CD14-positive monocyte (primary cell): ENCODE measurements around the gene INS. TPM values are rescaled to one million over a fixed set of nuclear protein-coding genes. Genes with fewer than 3 reads are reported as not detected.
A peak's percentile ranks its signal among the peaks of the same experiment; 100 is the strongest.

Experiments
- DNase-seq, 3 donors: peaks; one replicate each; pipeline ENCODE4 v3.0.0-alpha.2; 2011 to 2022
- H2AFZ ChIP-seq: 2 replicates; pipeline ENCODE4 v1.6.0; 2012; ENCODE audit warnings: mild to moderate bottlenecking, low read depth, low read length, inconsistent platforms; ENCODE audit not compliant: insufficient read depth, poor library complexity, severe bottlenecking
- H3K27ac ChIP-seq, 2 donors: 1 replicate in 1 of 2; 2 replicates in 1 of 2; pipeline ENCODE4 v1.5.1; 2012 to 2013; ENCODE audit warnings: low read length in 2 of 2, control low read depth in 1 of 2, inconsistent platforms in 1 of 2, low read depth in 1 of 2, mild to moderate bottlenecking in 1 of 2
- H3K27me3 ChIP-seq, 2 donors: one replicate each; pipeline versions ENCODE4 v1.6.0 to v1.6.1; 2011 to 2013; ENCODE audit warnings: low read length in 2 of 2; ENCODE audit not compliant: control insufficient read depth in 2 of 2, insufficient read depth in 2 of 2
- H3K36me3 ChIP-seq, 2 donors: replicated peaks in 1 of 2; 1 replicate in 1 of 2; 2 replicates in 1 of 2; pipeline versions ENCODE4 v1.5.1 to v1.6.1; 2012 to 2013; ENCODE audit warnings: low read length in 2 of 2, control low read depth in 1 of 2, inconsistent platforms in 1 of 2, mild to moderate bottlenecking in 1 of 2; ENCODE audit not compliant: insufficient read depth in 2 of 2, control insufficient read depth in 1 of 2
- H3K4me1 ChIP-seq, 2 donors: 1 replicate in 1 of 2; 2 replicates in 1 of 2; pipeline versions ENCODE4 v1.5.1 to v1.6.1; 2012 to 2013; ENCODE audit warnings: low read length in 2 of 2, control low read depth in 1 of 2, inconsistent platforms in 1 of 2, mild to moderate bottlenecking in 1 of 2, moderate library complexity in 1 of 2; ENCODE audit not compliant: insufficient read depth in 2 of 2, control insufficient read depth in 1 of 2
- H3K4me2 ChIP-seq: replicated peaks from 2 replicates; pipeline ENCODE3; 2012; ENCODE audit warnings: low read length, moderate library complexity, mild to moderate bottlenecking; ENCODE audit not compliant: poor library complexity, severe bottlenecking; ENCODE audit errors: extremely low read depth
- H3K4me3 ChIP-seq, 3 experiments: fragments of 200-600 bp in 1 of 3; sonication (generic) in 1 of 3; replicated peaks in 1 of 3; 1 replicate in 2 of 3; 2 replicates in 1 of 3; pipeline ENCODE4 v1.5.1; 2011 to 2013; ENCODE audit warnings: low read length in 3 of 3, mild to moderate bottlenecking in 3 of 3, control low read depth in 2 of 3, low read depth in 2 of 3, inconsistent platforms in 1 of 3, moderate library complexity in 1 of 3
- H3K79me2 ChIP-seq: 2 replicates; pipeline ENCODE4 v1.6.0; 2012; ENCODE audit warnings: mild to moderate bottlenecking, control low read depth, inconsistent platforms, low read length, moderate library complexity; ENCODE audit not compliant: insufficient read depth
- H3K9ac ChIP-seq: 2 replicates; pipeline ENCODE4 v1.6.0; 2017; ENCODE audit warnings: low read length, mild to moderate bottlenecking; ENCODE audit not compliant: insufficient read depth, poor library complexity, severe bottlenecking
- H3K9me3 ChIP-seq, 2 donors: replicated peaks in 1 of 2; 1 replicate in 1 of 2; 2 replicates in 1 of 2; pipeline versions ENCODE4 v1.5.1 to v1.6.1; 2012 to 2013; ENCODE audit warnings: low read length in 2 of 2, control low read depth in 1 of 2; ENCODE audit not compliant: control insufficient read depth in 1 of 2, insufficient read depth in 1 of 2
- H4K20me1 ChIP-seq: 2 replicates; pipeline ENCODE4 v1.6.0; 2012; ENCODE audit warnings: mild to moderate bottlenecking, low read length, control low read depth, moderate library complexity; ENCODE audit not compliant: insufficient read depth
- H3K27ac Mint-ChIP-seq, 7 donors: one replicate each; pipeline ENCODE4 v1.8.0; 2020; ENCODE audit warnings: mild to moderate bottlenecking in 7 of 7, mixed read lengths in 7 of 7, moderate library complexity in 6 of 7, inconsistent platforms in 2 of 7
- H3K27me3 Mint-ChIP-seq, 3 donors: one replicate each; pipeline ENCODE4 v1.8.0; 2021 to 2022; ENCODE audit warnings: low read depth in 3 of 3, mild to moderate bottlenecking in 3 of 3, mixed read lengths in 3 of 3, moderate library complexity in 3 of 3, inconsistent platforms in 1 of 3
- H3K36me3 Mint-ChIP-seq, 2 donors: one replicate each; pipeline ENCODE4 v1.8.0; 2020; ENCODE audit warnings: mixed read lengths in 2 of 2, inconsistent platforms in 1 of 2, mild to moderate bottlenecking in 1 of 2
- H3K4me1 Mint-ChIP-seq: one replicate; pipeline ENCODE4 v1.8.0; 2020; ENCODE audit warnings: mild to moderate bottlenecking, mixed read lengths
- H3K4me3 Mint-ChIP-seq, 2 donors: one replicate each; pipeline ENCODE4 v1.8.0; 2020; ENCODE audit warnings: mild to moderate bottlenecking in 2 of 2, mixed read lengths in 2 of 2, moderate library complexity in 1 of 2
- H3K9me3 Mint-ChIP-seq, 7 donors: one replicate each; pipeline ENCODE4 v1.8.0; 2020 to 2022; ENCODE audit warnings: mixed read lengths in 7 of 7, mild to moderate bottlenecking in 6 of 7, moderate library complexity in 6 of 7, inconsistent platforms in 2 of 7
- CTCF ChIP-seq: fragments of 200-600 bp; IDR thresholded peaks from one replicate; pipeline ENCODE4 v1.8.0; 2022; ENCODE audit warnings: antibody characterized with exemption, mild to moderate bottlenecking
- WGBS: methylation state at CpG from one replicate; pipeline ENCODE4 v1.1.5; 2013; ENCODE audit warnings: missing lambda C conversion rate; ENCODE audit not compliant: insufficient coverage; 5-methylcytosine and 5-hydroxymethylcytosine counted together
- intact Hi-C, 2 donors: fragments of 100-400 bp; cut with micrococcal nuclease; formaldehyde crosslinking; loops; one replicate each; pipeline versions ENCODE4 v1.15.0 to v1.15.1; 2023
- polyA plus RNA-seq, 3 donors: library from polyadenylated mRNA; depleted of rRNA in 1 of 3; unstranded in 2 of 3; stranded (reverse) in 1 of 3; fragments of 300-500 nt in 2 of 3; fragments of >200 nt in 1 of 3; fragmentation: Illumina TruSeq in 2 of 3; gene quantifications; 1 replicate in 2 of 3; 2 replicates in 1 of 3; pipeline ENCODE4 v1.2.3, GENCODE V29; 2012 to 2021

Gene INS
- polyA plus RNA-seq, 3 donors, result not detected

- H3K4me1 ChIP-seq, result peaks cover 5 to 7% of the 10 kb centered on the region in 2 donors
- no peak for DNase-seq
- no peak overlapping the region for H3K9ac ChIP-seq
- no peak overlapping the region for H3K4me3 ChIP-seq
- H3K4me2 ChIP-seq, result no peak overlapping the region
- H3K9me3 Mint-ChIP-seq, result peaks cover 0 to 9% (median 2%) of the 10 kb centered on the region in 7 donors
- H3K27ac Mint-ChIP-seq, result no peak overlapping the region
- intact Hi-C loops, result loop anchor here in 1 of 2 donors (5.0 kb wide), 1 partner anchor 315 kb away; the partner anchor contains the start of gene SYT8
- peak overlapping the region in 1 of 2 donors; percentile 68 for H3K4me3 Mint-ChIP-seq
- H3K79me2 ChIP-seq, result no peaks in the 10 kb centered on the region
- no peaks in the 10 kb centered on the region for H3K36me3 ChIP-seq
- no peak overlapping the region for H2AFZ ChIP-seq
- WGBS, result 51% methylated on average over 8 of the region's 11 CpGs
- no peaks in the 10 kb centered on the region for H4K20me1 ChIP-seq
- peaks cover 17 to 84% of the 10 kb centered on the region in 2 donors for H3K27me3 ChIP-seq
- TF ChIP-seq CTCF, result no peak
- no peak overlapping the region for H3K27ac ChIP-seq
- peaks cover 75 to 89% (median 81%) of the 10 kb centered on the region in 3 donors for H3K27me3 Mint-ChIP-seq
- no peaks in the 10 kb centered on the region for H3K36me3 Mint-ChIP-seq
- peaks cover 7% of the 10 kb centered on the region for H3K4me1 Mint-ChIP-seq
- H3K9me3 ChIP-seq, result peaks cover 0 to 8% of the 10 kb centered on the region in 2 donors
These were observed 13.6 kb downstream of the INS start for GRCh38 chr11:2147391-2147790.

GRCh38 chr11:2146051-2146450 lies 15.0 kb downstream of the INS start:
- TF ChIP-seq CTCF, result no peak
- WGBS, result 15% methylated on average over 8 of the region's 19 CpGs
- H3K9me3 ChIP-seq, result peaks cover 0 to 16% of the 10 kb centered on the region in 2 donors
- Mint-ChIP-seq H3K27me3 (peaks cover 84 to 99% (median 94%) of the 10 kb centered on the region in 3 donors), H3K36me3 (no peaks in the 10 kb centered on the region), H3K27ac (no peak overlapping the region), H3K4me3 (peak overlapping the region in 1 of 2 donors; percentile 66), H3K4me1 (no peaks in the 10 kb centered on the region), H3K9me3 (peaks cover 0 to 9% (median 4%) of the 10 kb centered on the region in 7 donors)
- no peaks in the 10 kb centered on the region for H4K20me1 ChIP-seq
- no peak for DNase-seq
- H3K4me2 ChIP-seq, result no peak overlapping the region
- no peaks in the 10 kb centered on the region for H3K4me1 ChIP-seq
- intact Hi-C loops, result loop anchor here in 1 of 2 donors (5.0 kb wide), 1 partner anchor 314 kb away; the partner anchor contains the start of gene SYT8
- H3K27me3 ChIP-seq, result peaks cover 30 to 94% of the 10 kb centered on the region in 2 donors
- H3K79me2 ChIP-seq, result no peaks in the 10 kb centered on the region
- no peak overlapping the region for H2AFZ ChIP-seq
- H3K36me3 ChIP-seq, result no peaks in the 10 kb centered on the region
- no peak overlapping the region for H3K27ac ChIP-seq
- no peak overlapping the region for H3K4me3 ChIP-seq
- H3K9ac ChIP-seq, result no peak overlapping the region
